ENCODE measurements around the gene NELL1. TPM values are rescaled to one million over a fixed set of nuclear protein-coding genes. Genes with fewer than 3 reads are reported as not detected.

The NELL1 gene
- total RNA-seq, 1 experiment from 2014 or later = 0.22 TPM

GRCh38 chr11:21411104-21411503, 741.7 kb downstream of the NELL1 start:
- Mint-ChIP-seq H3K27me3 (ENCODE audit: low read depth) (no peaks in the 10 kb centered on the region), H3K27ac (no peak overlapping the region), H3K4me3 (no peak overlapping the region), H3K9me3 (no peaks in the 10 kb centered on the region), H3K36me3 (ENCODE audit: insufficient read depth in 1 of 3, low read depth in 3 of 3) (no peaks in the 10 kb centered on the region), H3K4me1 (peaks cover 8% of the 10 kb centered on the region in 2 experiments)
- Histone ChIP-seq H2BK15ac (ENCODE audit: low read depth, low read length) (no peak overlapping the region), H2AK5ac (ENCODE audit: insufficient read length, low read length) (no peak overlapping the region), H3K18ac (ENCODE audit: insufficient read length, low read depth, low read length) (no peak overlapping the region), H2BK20ac (ENCODE audit: low read depth, low read length, poor library complexity, severe bottlenecking) (no peak overlapping the region), H2BK12ac (ENCODE audit: insufficient read length, low read depth, low read length) (no peak overlapping the region), H3K14ac (ENCODE audit: insufficient read depth, low read length) (no peak overlapping the region), H2BK120ac (ENCODE audit: low read depth, low read length, poor library complexity, severe bottlenecking) (no peak overlapping the region), H3K4me2 (ENCODE audit: insufficient read depth, insufficient read length, low read length) (no peak overlapping the region), H3K27me3 (ENCODE audit: insufficient read depth, low read length) (no peaks in the 10 kb centered on the region), H3K4me1 (ENCODE audit: insufficient read depth, low read length) (peaks cover 3% of the 10 kb centered on the region; the same call in 1 of the 2 replicates), H3K9ac (ENCODE audit: extremely low read depth, insufficient read length, low read length) (no peak overlapping the region), H3K23me2 (ENCODE audit: insufficient read length, low read depth, low read length, poor library complexity, severe bottlenecking) (no peaks in the 10 kb centered on the region), H2BK5ac (ENCODE audit: insufficient read length, low read length) (no peak overlapping the region), H3K79me1 (ENCODE audit: insufficient read depth, low read depth, low read length, poor library complexity, severe bottlenecking) (no peaks in the 10 kb centered on the region), H3K79me2 (ENCODE audit: insufficient read depth, low read length) (no peaks in the 10 kb centered on the region), H4K20me1 (ENCODE audit: control insufficient read depth, insufficient read depth, insufficient read length) (no peaks in the 10 kb centered on the region), H4K8ac (replicated peaks; ENCODE audit: insufficient read length, low read depth, low read length) (no peak overlapping the region), H3K9me3 (ENCODE audit: control insufficient read depth, low read depth, low read length) (no peaks in the 10 kb centered on the region), H3K4ac (ENCODE audit: low read depth, low read length) (no peak overlapping the region), H3K56ac (ENCODE audit: insufficient read length, low read depth, low read length) (no peak overlapping the region), H3K27ac (ENCODE audit: insufficient read length, low read depth, low read length) (no peak overlapping the region), H4K5ac (ENCODE audit: insufficient read length, low read depth, low read length) (no peak overlapping the region), H4K91ac (ENCODE audit: insufficient read length, low read depth, low read length) (no peak overlapping the region), H3K23ac (ENCODE audit: insufficient read length, low read depth, low read length) (no peak overlapping the region), H3T11ph (ENCODE audit: low read length) (no peak overlapping the region), H2AFZ (ENCODE audit: low read length) (no peak overlapping the region)
- no peak for TF ChIP-seq CTCF (conservative IDR thresholded peaks at IDR 0.05)
- no peak for DNase-seq
- no CpG with 5 or more reads among the region's 1 CpG for WGBS (ENCODE audit: extremely low coverage, insufficient read length, low lambda C conversion rate)

Measured in H9 (cell line).